Left ventricle myocardium inferior (tissue), 1 donor: ENCODE measurements around the gene HOXA9. TPM values are rescaled to one million over a fixed set of nuclear protein-coding genes. Genes with fewer than 3 reads are reported as not detected.

Experiments
- DNase-seq: peaks from one replicate; pipeline ENCODE4 v3.0.0-alpha.2; 2020
- H3K27ac ChIP-seq: fragments of 200-600 bp; replicated peaks from 2 replicates; pipeline ENCODE4 v1.8.0; 2021
- H3K27me3 ChIP-seq: fragments of 200-600 bp; 2 replicates; pipeline ENCODE4 v1.8.0; 2021; ENCODE audit warnings: low read depth
- H3K36me3 ChIP-seq: fragments of 200-600 bp; 2 replicates; pipeline ENCODE4 v1.8.0; 2021
- H3K4me1 ChIP-seq: fragments of 200-600 bp; 2 replicates; pipeline ENCODE4 v1.8.0; 2021
- H3K4me3 ChIP-seq: fragments of 200-600 bp; 2 replicates; pipeline ENCODE4 v1.8.0; 2021; ENCODE audit warnings: mild to moderate bottlenecking, moderate library complexity
- H3K9me3 ChIP-seq: fragments of 200-600 bp; replicated peaks from 2 replicates; pipeline ENCODE4 v1.8.0; 2021
- intact Hi-C: fragments of 100-400 bp; cut with micrococcal nuclease; formaldehyde crosslinking; loops from one replicate; pipeline ENCODE4 v1.11.0; 2022
- total RNA-seq: library from RNA; stranded (reverse); fragmentation: NEBNext Ultra II Directional; extraction: Animal tissue kit (Norgen Biotek cat#: 25700); gene quantifications from one replicate; pipeline ENCODE4 v1.2.1, GENCODE V29; 2021
- TF ChIP-seq, protein P1 (sequence below): fragments of 200-600 bp; IDR thresholded peaks from 2 replicates; pipeline ENCODE4 v1.8.0; 2021; ENCODE audit warnings: antibody characterized with exemption, mild to moderate bottlenecking, borderline replicate concordance
- donor health status: DM: no; HTN: yes; CAD: no; lungs with severe emphysema.

HOXA9 gene
- total RNA-seq, 1 donor from 2014 or later = not detected

DNA sequence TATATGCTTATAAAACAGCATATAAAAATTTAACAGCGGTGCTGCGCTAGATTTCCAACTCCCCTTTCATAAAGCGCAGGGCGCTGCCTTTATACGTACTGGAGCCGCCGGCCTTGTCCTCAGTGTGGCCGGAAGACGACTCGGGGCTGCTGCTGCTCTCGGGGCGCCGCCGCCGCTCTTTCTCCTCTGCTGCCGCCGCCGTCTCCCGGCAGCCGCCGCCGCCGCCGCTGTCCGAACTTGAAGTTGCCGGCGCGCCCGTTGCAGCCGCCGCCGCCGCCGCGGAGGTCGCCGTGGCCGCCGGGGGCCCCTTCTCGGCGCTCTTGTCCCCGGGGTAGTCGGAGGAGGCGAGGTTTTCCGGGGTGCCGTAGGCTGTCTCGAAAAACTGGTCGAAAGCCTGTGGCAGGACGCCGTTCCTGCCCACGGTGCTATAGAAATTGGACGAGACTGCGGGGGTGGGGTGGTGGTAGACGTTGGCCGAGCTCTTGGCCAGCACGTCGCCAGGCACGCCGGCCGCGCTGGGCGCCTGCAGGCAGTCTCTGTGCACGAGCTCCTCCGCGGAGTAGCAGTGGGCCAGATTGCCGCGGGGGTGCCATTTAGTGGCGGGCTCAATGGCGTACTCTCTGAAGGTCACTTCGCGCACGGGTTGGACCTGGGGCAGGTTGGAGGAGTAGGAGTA is 19.1 kb upstream of the HOXA9 start:
- intact Hi-C loops = no loop called here
- Histone ChIP-seq H3K36me3 (no peaks in the 10 kb centered on the region), H3K4me3 (peak overlapping the region; percentile 59), H3K27ac (no peak overlapping the region), H3K27me3 (peaks cover 100% of the 10 kb centered on the region), H3K4me1 (peaks cover 58% of the 10 kb centered on the region), H3K9me3 (no peaks in the 10 kb centered on the region)
- DNase-seq = no peak
- TF ChIP-seq, protein P1, sequence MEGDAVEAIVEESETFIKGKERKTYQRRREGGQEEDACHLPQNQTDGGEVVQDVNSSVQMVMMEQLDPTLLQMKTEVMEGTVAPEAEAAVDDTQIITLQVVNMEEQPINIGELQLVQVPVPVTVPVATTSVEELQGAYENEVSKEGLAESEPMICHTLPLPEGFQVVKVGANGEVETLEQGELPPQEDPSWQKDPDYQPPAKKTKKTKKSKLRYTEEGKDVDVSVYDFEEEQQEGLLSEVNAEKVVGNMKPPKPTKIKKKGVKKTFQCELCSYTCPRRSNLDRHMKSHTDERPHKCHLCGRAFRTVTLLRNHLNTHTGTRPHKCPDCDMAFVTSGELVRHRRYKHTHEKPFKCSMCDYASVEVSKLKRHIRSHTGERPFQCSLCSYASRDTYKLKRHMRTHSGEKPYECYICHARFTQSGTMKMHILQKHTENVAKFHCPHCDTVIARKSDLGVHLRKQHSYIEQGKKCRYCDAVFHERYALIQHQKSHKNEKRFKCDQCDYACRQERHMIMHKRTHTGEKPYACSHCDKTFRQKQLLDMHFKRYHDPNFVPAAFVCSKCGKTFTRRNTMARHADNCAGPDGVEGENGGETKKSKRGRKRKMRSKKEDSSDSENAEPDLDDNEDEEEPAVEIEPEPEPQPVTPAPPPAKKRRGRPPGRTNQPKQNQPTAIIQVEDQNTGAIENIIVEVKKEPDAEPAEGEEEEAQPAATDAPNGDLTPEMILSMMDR = no peak

DNA sequence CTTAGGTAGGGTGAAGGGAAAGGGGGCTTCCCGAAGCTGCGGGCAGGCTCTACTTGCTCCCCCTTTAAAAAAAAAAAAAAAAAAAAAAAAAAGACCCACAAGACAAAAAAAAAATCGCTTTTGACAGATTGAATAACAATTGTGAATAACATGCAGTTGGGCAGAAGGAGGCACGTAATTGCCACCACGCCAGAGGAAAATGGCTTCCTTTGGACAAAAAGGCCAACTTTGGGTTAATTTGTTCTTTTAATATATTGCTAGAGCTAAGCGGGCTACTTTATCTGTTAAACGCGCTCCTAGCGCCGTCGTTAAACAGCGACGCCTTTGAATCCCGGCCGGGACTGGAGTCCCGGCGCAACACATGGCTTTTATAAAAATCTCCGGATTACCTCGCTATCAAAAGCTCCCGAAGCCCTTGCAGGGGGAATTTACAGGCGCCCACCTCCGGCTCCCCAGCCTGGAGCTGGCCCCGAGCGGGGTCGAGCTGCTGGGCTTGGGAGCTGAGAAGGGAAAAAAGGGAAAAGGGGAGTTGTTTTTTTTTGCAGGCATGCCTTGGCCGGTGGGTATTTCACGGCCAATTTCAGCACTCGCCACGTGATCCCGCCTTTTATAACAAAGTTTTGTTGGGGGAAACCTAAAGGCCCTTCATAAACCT is 18.5 kb upstream of the HOXA9 start:
- intact Hi-C loops = no loop called here
- DNase-seq = no peak
- Histone ChIP-seq H3K27me3 (peaks cover 100% of the 10 kb centered on the region), H3K4me3 (peak overlapping the region; percentile 59), H3K36me3 (no peaks in the 10 kb centered on the region), H3K27ac (no peak overlapping the region), H3K9me3 (no peaks in the 10 kb centered on the region), H3K4me1 (peaks cover 54% of the 10 kb centered on the region)
- TF ChIP-seq, protein P1 = no peak

DNA sequence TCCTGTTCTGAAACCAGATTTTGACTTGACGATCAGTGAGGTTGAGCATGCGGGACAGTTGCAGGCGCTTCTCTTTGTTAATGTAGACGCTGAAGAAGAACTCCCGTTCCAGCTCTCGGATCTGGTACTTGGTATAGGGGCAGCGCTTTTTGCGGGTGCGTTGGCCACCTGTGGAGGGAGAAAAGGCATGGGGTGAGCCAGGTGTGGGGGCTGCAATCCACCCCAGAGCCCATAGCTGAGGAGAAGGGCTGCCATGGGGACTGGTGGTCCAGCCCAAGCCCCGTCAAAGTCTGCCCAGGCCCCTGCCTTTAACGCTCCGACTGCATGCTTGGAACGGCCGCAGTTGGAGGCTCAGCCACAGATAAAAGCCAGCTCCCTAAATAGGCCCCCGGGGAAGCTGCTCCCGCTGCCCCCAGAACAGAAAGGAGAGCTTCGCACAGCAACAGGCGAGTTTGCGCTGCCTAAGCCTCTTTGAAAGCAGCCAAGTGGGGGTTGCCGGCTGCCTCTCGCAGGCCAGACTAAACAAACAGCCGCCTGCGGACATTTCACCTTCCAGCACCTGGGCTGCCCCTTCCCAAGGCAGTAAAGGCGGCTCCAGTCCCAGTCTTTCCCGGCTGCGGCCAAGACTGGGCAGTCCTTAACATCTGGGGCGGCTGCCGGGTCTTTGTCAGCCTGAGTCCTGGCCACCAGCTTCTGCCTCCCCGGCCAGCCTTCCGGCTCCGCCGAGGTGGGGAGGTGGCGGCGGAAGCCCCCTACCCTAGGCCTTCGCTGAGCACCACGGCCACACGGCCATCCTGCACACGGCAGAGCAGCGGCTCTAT is 17.7 kb upstream of the HOXA9 start:
- Histone ChIP-seq H3K36me3 (no peaks in the 10 kb centered on the region), H3K4me1 (peaks cover 47% of the 10 kb centered on the region), H3K4me3 (peak overlapping the region; percentile 59), H3K9me3 (no peaks in the 10 kb centered on the region), H3K27me3 (peaks cover 100% of the 10 kb centered on the region), H3K27ac (no peak overlapping the region)
- intact Hi-C loops = no loop called here
- no peak for DNase-seq
- TF ChIP-seq, protein P1 = no peak

DNA sequence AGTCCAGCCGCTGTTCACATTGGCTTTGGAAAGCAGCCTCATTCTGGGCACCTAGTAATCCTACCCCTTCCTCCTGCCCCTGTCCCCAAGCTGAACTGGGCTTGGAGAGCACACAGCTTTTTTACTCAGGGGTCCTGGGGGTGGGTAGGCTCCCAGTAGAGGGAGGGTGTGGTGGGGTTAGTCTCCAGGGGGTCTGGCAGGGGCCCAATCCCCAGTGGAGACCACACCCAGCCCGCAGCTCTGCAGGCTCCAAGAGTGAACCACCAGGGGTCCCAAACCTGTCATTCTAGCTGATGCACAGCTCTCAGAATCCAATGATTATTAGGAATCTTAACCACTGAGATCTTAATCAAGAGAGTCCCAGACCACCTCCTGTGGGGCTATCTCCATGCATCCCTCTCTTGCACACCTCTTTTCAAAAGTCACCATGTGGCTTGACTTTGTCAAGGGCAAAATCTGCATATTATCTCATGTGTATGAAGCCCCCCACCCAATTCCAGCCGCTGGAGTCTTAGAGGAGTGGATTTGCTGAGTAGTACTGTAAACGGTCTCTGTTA is 17.0 kb upstream of the HOXA9 start:
- TF ChIP-seq, protein P1 = no peak
- intact Hi-C loops = no loop called here
- Histone ChIP-seq H3K4me3 (no peak overlapping the region), H3K9me3 (no peaks in the 10 kb centered on the region), H3K4me1 (peaks cover 40% of the 10 kb centered on the region), H3K27me3 (peaks cover 100% of the 10 kb centered on the region), H3K27ac (no peak overlapping the region), H3K36me3 (no peaks in the 10 kb centered on the region)
- DNase-seq = no peak

DNA sequence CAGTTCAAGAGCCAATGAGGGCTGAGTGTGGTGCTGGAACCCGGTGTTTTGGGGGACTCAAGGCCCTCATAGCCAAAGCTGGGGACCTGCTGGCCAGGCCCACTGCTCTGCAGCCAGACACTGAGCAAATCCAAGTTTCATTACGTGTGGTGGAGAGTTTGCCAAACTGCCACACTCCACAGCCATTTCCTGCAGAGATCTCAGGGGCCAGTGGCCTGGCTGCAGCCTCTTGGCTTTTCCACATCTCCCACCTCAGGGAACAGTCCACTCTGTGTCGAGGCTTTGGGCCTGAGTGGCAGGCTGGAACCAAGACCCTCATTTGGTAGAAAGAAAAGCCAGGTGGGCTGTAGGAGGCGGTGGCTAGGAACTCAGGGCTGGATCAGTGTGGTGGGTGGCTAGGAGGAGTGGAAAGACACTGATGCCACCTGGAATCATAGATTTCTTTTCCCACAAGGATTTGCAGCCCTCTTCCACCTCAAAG is 16.5 kb upstream of the HOXA9 start:
- H3K27me3 ChIP-seq = peaks cover 100% of the 10 kb centered on the region

More for the DNA sequence above, 16.5 kb upstream of the HOXA9 start:
- TF ChIP-seq, protein P1 = no peak
- Histone ChIP-seq H3K4me1 (peaks cover 40% of the 10 kb centered on the region), H3K27ac (no peak overlapping the region), H3K9me3 (no peaks in the 10 kb centered on the region), H3K4me3 (no peak overlapping the region), H3K36me3 (no peaks in the 10 kb centered on the region)
- no peak for DNase-seq
- intact Hi-C loops = no loop called here
